Gastroesophageal sphincter (tissue), 4 donors: Measurements from ENCODE around the gene BACH2. TPM values are rescaled to one million over a fixed set of nuclear protein-coding genes. Genes with fewer than 3 reads are reported as not detected.
A peak's percentile ranks its signal among the peaks of the same experiment; 100 is the strongest.

Source experiments
- ATAC-seq: fragments of 150-250 bp; one replicate; pipeline ENCODE4 v1.9.1; 2016; ENCODE audit warnings: mild to moderate bottlenecking, moderate library complexity
- H3K27ac ChIP-seq, 4 donors: fragments of 200-600 bp; sonication (generic) in 3 of 4; 1 replicate in 3 of 4; 2 replicates in 1 of 4; pipeline ENCODE4 v1.5.1; 2016 to 2019
- H3K27me3 ChIP-seq: fragments of 200-600 bp; sonication (generic); one replicate; pipeline ENCODE4 v1.5.1; 2019
- H3K36me3 ChIP-seq, 2 donors: fragments of 200-600 bp; sonication (generic); one replicate each; pipeline ENCODE4 v1.5.1; 2019; ENCODE audit warnings: control low read depth in 1 of 2
- H3K4me1 ChIP-seq, 3 donors: fragments of 200-600 bp; sonication (generic); 1 replicate in 2 of 3; 2 replicates in 1 of 3; pipeline ENCODE4 v1.5.1; 2016 to 2019; ENCODE audit warnings: control low read depth in 2 of 3
- H3K4me3 ChIP-seq, 2 donors: fragments of 200-600 bp; sonication (generic); one replicate each; pipeline ENCODE4 v1.5.1; 2019; ENCODE audit warnings: mild to moderate bottlenecking in 1 of 2, moderate library complexity in 1 of 2
- H3K9me3 ChIP-seq, 3 donors: fragments of 200-600 bp; sonication (generic); one replicate each; pipeline ENCODE4 v1.5.1; 2017 to 2019; ENCODE audit warnings: control low read depth in 2 of 3
- EP300 ChIP-seq: sonication (generic); formaldehyde crosslinking; IDR thresholded peaks from one replicate; pipeline ENCODE4 v1.6.1; 2017; ENCODE audit warnings: antibody characterized with exemption, mild to moderate bottlenecking
- POLR2A ChIP-seq, 2 donors: fragments of 450-650 bp; IDR thresholded peaks; one replicate each; pipeline ENCODE4 v1.6.1; 2017; ENCODE audit warnings: antibody characterized with exemption in 2 of 2, mild to moderate bottlenecking in 2 of 2, moderate library complexity in 1 of 2
- POLR2AphosphoS5 ChIP-seq: sonication (generic); formaldehyde crosslinking; IDR thresholded peaks from one replicate; pipeline ENCODE4 v1.6.1; 2017; ENCODE audit warnings: antibody characterized with exemption
- whole genome bisulfite sequencing, 2 donors: methylation state at CpG; one replicate each; pipeline ENCODE4 v1.1.5; 2018; ENCODE audit warnings: low coverage in 1 of 2; 5-methylcytosine and 5-hydroxymethylcytosine counted together
- total RNA-seq, 4 donors: library from RNA; depleted of rRNA; stranded (reverse); fragments of >200 nt; gene quantifications; one replicate each; pipeline ENCODE4 v1.1.0, GENCODE V29; 2016
- TF ChIP-seq, protein P1 (sequence below), 4 experiments: fragments of 200-600 bp in 2 of 4; fragments of 450-650 bp in 2 of 4; sonication (generic) in 1 of 4; IDR thresholded peaks; one replicate each; pipeline ENCODE4 v1.5.1; 2017 to 2019; ENCODE audit warnings: antibody characterized with exemption in 4 of 4, mild to moderate bottlenecking in 2 of 4, moderate library complexity in 2 of 4

The BACH2 gene
- total RNA-seq, 4 donors from 2014 or later = 3.5 to 10.4 (median 3.9) TPM

DNA sequence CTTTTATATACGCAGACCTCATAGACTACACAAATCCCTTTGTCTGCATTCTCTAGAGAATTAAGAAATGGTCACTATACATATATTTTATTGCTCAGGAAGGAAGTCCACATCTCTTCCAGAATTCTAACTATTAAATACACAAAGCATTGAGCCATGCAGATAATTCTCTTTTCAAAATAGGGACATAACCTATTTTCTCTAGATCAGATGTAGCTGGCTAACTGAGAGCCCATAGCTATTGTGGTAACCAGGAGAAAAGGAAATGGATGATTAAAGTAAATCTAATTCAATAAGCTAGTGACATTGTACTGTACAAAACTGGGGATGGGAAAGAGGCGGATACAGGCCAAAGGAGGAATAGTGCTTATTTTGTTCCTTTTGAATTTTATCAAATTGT is 137.2 kb downstream of the BACH2 start:
- no peaks in the 10 kb centered on the region for H3K36me3 ChIP-seq
- ATAC-seq = no peak
- WGBS, 2 donors = 78 to 92% methylated on average over 2 of the region's 2 CpGs
- peaks cover 6 to 50% (median 12%) of the 10 kb centered on the region in 3 donors for H3K4me1 ChIP-seq
- H3K27ac ChIP-seq = peak overlapping the region in 2 of 4 donors; percentile 37 to 48
- no peak for TF ChIP-seq EP300
- TF ChIP-seq POLR2A (IDR thresholded peaks at IDR 0.05) = no peak
- no peaks in the 10 kb centered on the region for H3K9me3 ChIP-seq
- H3K27me3 ChIP-seq = no peaks in the 10 kb centered on the region
- no peak overlapping the region for H3K4me3 ChIP-seq

DNA sequence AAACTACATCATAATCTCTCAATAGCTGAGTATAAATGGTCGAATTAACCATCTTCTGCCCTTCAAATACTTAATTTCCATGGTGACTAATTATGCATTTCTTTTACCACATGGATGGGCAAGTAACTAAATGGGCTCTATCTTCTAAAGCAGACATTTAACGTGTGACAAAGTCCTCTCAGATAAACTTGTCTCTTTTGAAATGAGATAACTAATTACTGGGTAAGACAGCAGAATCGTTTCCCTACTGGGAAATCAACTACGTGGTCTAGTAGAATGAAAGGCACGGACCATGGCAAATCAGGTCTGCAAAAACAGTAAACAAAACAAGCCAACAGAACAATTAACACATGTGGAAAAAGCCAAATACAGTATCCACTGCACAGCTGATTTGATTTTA is 137.7 kb downstream of the BACH2 start:
- Histone ChIP-seq H3K4me1 (peaks cover 6 to 55% (median 14%) of the 10 kb centered on the region in 3 donors), H3K27ac (peak overlapping the region in 1 of 4 donors; percentile 48), H3K36me3 (no peaks in the 10 kb centered on the region), H3K27me3 (no peaks in the 10 kb centered on the region), H3K9me3 (no peaks in the 10 kb centered on the region), H3K4me3 (no peak overlapping the region)
- no peak for ATAC-seq
- TF ChIP-seq POLR2AphosphoS5 (no peak), POLR2A (IDR thresholded peaks at IDR 0.05) (no peak)
- TF ChIP-seq, protein P1, sequence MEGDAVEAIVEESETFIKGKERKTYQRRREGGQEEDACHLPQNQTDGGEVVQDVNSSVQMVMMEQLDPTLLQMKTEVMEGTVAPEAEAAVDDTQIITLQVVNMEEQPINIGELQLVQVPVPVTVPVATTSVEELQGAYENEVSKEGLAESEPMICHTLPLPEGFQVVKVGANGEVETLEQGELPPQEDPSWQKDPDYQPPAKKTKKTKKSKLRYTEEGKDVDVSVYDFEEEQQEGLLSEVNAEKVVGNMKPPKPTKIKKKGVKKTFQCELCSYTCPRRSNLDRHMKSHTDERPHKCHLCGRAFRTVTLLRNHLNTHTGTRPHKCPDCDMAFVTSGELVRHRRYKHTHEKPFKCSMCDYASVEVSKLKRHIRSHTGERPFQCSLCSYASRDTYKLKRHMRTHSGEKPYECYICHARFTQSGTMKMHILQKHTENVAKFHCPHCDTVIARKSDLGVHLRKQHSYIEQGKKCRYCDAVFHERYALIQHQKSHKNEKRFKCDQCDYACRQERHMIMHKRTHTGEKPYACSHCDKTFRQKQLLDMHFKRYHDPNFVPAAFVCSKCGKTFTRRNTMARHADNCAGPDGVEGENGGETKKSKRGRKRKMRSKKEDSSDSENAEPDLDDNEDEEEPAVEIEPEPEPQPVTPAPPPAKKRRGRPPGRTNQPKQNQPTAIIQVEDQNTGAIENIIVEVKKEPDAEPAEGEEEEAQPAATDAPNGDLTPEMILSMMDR (IDR thresholded peaks at IDR 0.05) = no peak
- 47 to 60% methylated on average over 5 of the region's 5 CpGs for WGBS, 2 donors

DNA sequence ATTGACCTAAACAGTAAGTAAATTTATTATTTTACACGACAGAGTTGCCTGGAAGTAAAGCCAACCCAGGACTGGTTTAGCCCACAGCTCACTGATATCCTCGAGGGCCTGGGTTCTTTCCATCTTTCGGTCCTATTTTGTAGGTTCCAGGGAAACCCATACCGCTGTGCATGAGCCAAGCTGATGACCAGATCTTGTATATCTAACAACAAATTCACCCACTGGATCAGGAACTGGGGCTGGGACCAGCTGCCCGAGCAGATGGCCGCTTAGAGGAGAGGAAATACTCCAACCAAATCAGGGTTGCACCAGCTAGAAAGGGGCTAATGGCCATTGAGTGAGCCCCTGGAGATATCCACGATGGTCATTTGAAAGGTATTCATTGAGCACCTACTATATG is 139.2 kb downstream of the BACH2 start:
- H3K9me3 ChIP-seq = no peaks in the 10 kb centered on the region
- H3K4me3 ChIP-seq = no peak overlapping the region
- H3K36me3 ChIP-seq = no peaks in the 10 kb centered on the region
- no peak for TF ChIP-seq EP300
- no peak for TF ChIP-seq POLR2AphosphoS5
- TF ChIP-seq POLR2A (IDR thresholded peaks at IDR 0.05) = no peak
- TF ChIP-seq, protein P1 (IDR thresholded peaks at IDR 0.05) = no peak
- H3K4me1 ChIP-seq = peaks cover 6 to 64% (median 14%) of the 10 kb centered on the region in 3 donors
- 74 to 94% methylated on average over 2 to 4 of the region's 7 CpGs for WGBS, 2 donors
- no peak for ATAC-seq
- no peak overlapping the region for H3K27ac ChIP-seq
- no peaks in the 10 kb centered on the region for H3K27me3 ChIP-seq

DNA sequence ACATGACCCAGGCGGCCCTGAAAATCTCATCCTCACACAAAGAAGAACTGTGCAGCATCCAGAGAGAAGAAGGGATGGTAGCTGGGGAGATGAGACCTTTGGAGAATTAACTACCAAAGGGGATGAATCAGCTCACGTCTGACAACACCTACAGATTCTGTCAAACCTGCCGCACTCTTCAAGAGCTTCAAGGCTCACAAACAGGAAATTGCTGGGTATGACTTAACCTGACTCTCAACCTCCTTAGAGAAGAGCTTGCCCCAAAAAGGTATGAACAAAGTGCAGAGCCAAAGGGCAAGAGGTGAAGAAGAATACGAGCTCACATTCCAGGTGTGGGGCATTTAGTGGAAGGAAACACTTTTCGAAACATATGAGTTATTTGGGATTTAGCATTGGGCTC is 139.8 kb downstream of the BACH2 start:
- no peak overlapping the region for H3K4me3 ChIP-seq
- ATAC-seq = no peak
- H3K36me3 ChIP-seq = no peaks in the 10 kb centered on the region
- WGBS, 2 donors = 48 to 83% methylated on average over 5 of the region's 5 CpGs
- H3K9me3 ChIP-seq = no peaks in the 10 kb centered on the region
- TF ChIP-seq POLR2AphosphoS5 = no peak
- TF ChIP-seq, protein P1 (IDR thresholded peaks at IDR 0.05) = no peak
- TF ChIP-seq POLR2A (IDR thresholded peaks at IDR 0.05) = no peak
- H3K27ac ChIP-seq = no peak overlapping the region
- H3K4me1 ChIP-seq = peaks cover 6 to 69% (median 14%) of the 10 kb centered on the region in 3 donors
- no peaks in the 10 kb centered on the region for H3K27me3 ChIP-seq

DNA sequence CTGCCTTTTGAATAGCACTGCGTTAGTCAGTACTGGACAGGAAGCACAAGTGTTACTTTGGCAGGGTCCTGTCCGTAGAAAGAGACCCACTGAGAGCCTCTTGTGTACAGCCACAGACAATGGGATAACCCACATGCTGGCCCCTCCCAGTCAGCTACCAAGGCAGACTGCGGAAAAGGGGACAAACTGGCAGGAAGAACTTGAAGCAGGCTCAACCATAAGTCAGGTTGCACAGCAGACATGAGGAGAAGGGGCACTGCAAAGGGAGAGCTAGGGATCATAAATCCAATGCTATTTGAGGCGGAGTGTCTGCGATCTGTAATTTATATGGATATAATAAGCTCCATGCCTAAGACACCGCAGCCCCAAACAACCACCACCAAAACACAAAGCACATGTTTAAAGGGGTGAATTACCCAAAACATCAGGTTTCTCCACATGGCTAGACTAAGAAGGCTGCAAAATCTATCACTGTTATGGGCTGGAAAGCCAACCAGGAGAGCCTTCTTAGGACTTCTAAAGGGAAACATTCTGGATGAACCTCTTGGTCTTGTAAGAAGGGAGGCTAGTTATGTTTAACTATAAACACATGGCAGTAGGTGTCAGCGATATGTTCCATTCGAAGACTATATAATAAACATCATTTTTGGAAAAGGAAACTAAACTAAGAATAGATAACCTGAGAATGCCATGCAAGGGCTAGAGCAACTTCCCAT is 141.7 kb downstream of the BACH2 start:
- no peak for TF ChIP-seq EP300
- Histone ChIP-seq H3K4me1 (peaks cover 6 to 61% (median 11%) of the 10 kb centered on the region in 3 donors), H3K4me3 (no peak overlapping the region), H3K27me3 (no peaks in the 10 kb centered on the region), H3K36me3 (no peaks in the 10 kb centered on the region), H3K27ac (peak overlapping the region; percentile 45 to 81 (median 78)), H3K9me3 (no peaks in the 10 kb centered on the region)
- ATAC-seq = peak; percentile 44
- WGBS, 2 donors = 17 to 44% methylated on average over 6 to 7 of the region's 8 CpGs
